ENCODE data around the gene CRLF2.
"Not testable (repeated sequence)": the region's sequence is repeated elsewhere in the genome, so short reads cannot be mapped to it uniquely, and the experiment has no call there.

Gene CRLF2

DNA sequence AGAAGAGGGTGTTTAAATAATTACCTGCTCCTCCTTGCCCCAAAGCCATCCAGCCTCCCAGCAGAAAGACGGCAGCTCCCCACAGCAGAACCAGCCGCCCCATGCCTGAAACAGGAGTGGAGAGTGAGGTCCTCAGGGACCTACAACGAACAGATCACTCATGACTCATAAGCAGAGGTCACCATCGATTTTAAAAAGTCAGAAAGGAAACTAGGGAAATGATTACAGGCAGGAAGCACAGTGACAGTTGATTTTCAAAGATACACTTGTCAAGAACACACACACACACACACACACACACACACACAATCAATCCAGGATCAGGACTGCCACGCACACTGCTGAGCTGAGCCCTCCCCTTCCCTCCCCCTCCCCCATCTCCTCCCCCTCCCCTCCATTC lies at the start of gene CRLF2:
Gene CRLF2 (minus strand): TSS at position 118 of the 400 bp plus-strand sequence. CDS start 15 bp downstream, at position 103.
- no peak for DNase-seq

DNA sequence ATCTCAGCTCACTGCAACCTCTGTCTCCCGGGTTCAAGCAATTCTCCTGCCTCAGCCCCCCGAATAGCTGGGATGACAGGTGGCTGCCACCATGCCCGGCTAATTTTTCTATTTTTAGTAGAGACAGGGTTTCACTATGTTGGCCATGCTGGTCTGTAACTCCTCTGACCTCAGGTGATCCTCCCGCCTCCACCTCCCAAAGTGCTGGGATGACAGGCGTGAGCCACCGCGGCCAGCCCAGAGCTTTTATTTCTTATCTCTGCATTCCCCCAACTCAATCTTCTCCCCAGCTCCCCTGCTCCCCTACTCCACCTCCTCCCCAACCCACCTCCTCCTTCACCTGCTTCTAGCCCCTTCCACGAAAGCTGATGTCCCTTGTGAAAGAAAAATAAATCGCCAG lies 49.3 kb upstream of the CRLF2 start:
- not testable (repeated sequence) for DNase-seq

DNA sequence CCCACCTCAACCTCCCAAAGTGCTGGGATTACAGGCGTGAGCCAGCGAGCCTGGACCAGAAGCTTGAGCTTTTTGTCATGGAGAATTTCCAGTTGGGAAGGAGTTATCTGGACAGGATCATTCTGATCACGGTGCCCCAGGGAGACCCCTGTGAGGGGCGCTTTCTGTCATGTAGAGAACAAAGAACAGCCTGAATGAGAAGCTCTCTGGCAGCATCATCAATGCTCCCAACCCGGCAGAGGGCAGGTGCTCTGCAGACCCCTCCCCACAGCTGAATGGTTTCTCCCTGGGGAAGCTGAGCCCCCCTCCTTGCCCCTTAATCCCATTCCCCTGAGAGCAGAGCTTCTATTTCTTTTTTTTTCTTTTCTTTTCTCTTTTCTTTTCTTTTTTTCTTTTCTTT lies 48.8 kb upstream of the CRLF2 start:
- no peak for DNase-seq

DNA sequence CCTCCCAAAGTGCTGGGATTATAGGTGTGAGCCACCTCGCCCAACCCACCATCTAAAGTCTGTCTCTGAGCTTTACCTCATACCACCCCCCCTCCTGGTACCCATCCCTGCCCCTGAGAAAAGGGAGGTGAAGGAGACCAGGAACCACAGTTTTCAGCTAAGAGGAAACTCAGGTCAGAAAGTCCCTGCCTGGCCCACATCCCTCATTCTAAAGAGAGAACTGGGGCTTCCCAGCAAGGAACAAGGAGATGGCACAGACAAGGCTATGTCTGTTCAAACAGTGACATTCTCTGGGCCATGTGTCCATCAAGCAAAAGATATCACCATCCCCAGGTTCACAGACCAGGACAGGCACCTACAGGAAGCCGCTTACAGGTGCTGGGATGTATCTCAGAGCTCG lies 40.4 kb upstream of the CRLF2 start:
- no peak for DNase-seq

GRCh38 chrX:1249101-1249887 lies 36.8 kb upstream of the CRLF2 start:
- DNase-seq: no peak

DNA sequence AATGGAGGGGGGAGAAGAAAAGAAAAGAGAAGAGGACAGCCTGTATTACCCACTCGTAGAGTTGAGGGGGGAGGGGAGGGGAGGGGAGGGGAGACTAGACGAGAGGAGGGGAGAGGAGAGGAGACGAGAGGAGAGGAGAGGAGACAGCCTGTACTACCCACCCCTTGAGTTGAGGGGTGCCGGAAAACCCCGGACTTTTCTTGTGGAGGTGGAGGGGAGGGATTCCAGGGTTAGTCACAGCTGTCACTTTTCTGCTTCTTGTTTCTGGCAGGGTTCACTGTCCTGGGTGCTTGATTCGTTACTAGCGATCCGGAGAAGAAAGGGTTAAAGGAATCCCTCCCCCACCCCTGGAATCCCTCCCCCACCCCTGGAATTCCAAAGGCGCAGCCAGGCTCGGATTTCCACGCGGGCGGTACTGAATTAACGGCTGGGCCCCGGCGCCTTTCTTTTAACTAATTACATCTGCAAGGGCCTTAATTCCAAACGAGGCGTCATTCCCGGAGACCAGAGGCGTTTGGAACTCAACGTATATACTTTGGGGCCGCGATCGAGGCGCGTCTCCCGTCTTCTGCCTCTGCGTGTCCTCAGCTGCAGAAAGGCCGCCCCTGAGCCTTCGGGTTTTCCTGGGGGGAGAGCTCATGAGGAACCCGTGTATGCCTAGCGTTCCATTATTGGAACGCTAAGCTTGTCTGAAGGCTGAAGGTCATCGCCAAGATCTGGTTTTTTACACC lies 36.0 kb upstream of the CRLF2 start:
- DNase-seq: no peak

- DNase-seq: no peak
Measured at GRCh38 chrX:1246816-1247215, 34.4 kb upstream of the CRLF2 start.

- DNase-seq: no peak
Measured at GRCh38 chrX:1244164-1245076, 32.0 kb upstream of the CRLF2 start.

DNA sequence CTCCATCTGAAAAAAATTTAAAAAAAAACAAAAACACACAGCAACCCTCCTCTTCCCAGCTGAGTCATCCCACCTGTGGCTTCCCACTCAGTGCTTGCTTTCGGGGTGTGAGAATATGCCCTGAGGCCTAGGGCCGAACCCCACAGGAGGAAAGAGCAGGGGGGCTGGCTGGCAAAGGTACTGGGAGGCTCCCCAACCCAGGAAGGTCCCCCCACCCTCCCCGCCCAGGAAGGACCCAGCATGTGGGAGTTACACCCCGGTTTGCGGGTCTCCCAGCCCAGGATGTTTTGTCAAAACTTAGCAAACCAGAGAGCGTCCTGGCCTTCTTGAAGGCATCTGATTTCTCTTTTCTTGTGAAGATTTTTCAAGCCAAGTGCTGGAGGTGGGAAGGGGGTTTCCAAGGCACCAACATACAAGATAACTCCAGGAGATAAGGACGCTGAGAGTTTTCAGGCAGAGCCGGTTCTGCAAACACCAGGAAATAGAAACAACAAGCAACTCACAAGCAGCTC lies 30.5 kb upstream of the CRLF2 start:
- no peak for DNase-seq

- not testable (repeated sequence) for DNase-seq
Measured at GRCh38 chrX:1240551-1240950, 28.1 kb upstream of the CRLF2 start.

DNA sequence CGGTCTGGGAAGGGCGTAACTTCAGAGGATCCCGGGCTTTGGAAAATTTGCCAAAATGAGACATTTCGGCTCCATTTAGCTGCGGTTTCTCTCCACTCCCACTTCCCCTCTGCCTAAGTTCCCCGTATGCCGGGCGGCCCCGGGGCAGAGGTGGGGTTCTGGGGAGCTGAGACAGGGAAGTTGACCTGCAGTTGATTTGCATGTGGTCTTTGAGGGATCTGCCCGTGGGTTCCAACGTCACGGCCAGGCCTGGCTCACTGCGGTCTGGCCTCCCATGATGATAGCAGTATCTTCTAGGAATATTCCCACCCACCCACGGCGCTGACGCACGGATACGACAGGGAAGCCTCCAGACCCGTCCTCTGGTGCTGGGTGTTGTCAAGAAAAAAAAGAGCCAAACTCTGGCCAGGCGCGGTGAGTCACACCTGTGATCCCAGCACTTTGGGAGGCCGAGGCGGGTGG lies 27.3 kb upstream of the CRLF2 start:
- DNase-seq: no peak

- DNase-seq: no peak
Measured at GRCh38 chrX:1231850-1232465, 19.5 kb upstream of the CRLF2 start.

- not testable (repeated sequence) for DNase-seq
Measured at GRCh38 chrX:1228101-1228500, 15.7 kb upstream of the CRLF2 start.

DNA sequence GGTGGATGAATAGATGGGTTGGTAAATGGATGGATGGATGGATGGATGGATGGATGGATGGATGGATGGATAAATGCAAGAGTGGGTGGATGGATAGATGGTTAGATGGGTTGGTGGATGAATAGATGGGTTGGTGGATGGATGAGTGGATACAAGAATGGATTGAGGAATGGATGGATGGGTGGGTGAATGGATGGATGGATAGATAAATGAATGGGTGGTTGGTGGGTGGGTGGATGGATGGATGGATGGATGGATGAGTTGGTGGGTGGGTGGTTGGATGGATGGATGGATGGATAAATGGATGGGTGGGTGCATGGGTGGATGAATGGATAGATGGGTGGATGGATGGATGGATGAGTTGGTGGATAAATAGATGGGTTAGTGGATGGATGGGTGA lies 13.8 kb upstream of the CRLF2 start:
- DNase-seq: no peak

- DNase-seq: no peak
Measured at GRCh38 chrX:1224954-1225353, 12.5 kb upstream of the CRLF2 start.

DNA sequence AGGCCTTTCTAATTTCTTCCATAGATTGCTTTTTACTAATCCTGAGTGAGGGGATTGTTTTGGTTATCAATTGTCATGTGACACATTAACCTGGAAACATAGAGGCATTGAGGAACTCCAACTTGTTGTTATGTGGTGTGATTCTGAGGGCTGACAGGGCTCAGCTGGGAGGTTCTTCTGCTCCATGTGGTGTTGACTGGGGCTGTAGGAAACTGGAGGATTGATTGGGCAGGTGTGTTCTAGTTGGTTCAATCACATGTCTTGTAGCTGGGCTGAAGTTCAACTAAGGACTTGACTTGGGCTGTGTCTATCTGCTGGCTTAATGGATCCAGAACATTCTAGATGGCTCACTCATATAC lies 10.8 kb upstream of the CRLF2 start:
- no peak for DNase-seq

GRCh38 chrX:1222531-1223241 lies 10.2 kb upstream of the CRLF2 start:
- no peak for DNase-seq

GRCh38 chrX:1221296-1221845 lies 8.9 kb upstream of the CRLF2 start:
- no peak for DNase-seq

GRCh38 chrX:1218286-1218685 lies 5.8 kb upstream of the CRLF2 start:
- no peak for DNase-seq

- DNase-seq: no peak
Measured at GRCh38 chrX:1215123-1215823, 2.8 kb upstream of the CRLF2 start.

- DNase-seq: no peak
Measured at GRCh38 chrX:1213971-1214370, 1.5 kb upstream of the CRLF2 start.
